Hematopoietic multipotent progenitor cell treated with erythropoietin and hydrocortisone succinate and interleukin-3 and kit ligand, for 8 days (in vitro differentiated cells): ENCODE data around the gene PPM1B.

Experiments
- DNase-seq: peaks from one replicate; pipeline ENCODE4 v3.0.0-alpha.2; 2015

Gene PPM1B

GRCh38 chr2:44267269-44267795 lies 98.7 kb downstream of the PPM1B start:
- DNase-seq = no peak

GRCh38 chr2:44267796-44268648 lies 99.3 kb downstream of the PPM1B start:
- DNase-seq = no peak

DNA sequence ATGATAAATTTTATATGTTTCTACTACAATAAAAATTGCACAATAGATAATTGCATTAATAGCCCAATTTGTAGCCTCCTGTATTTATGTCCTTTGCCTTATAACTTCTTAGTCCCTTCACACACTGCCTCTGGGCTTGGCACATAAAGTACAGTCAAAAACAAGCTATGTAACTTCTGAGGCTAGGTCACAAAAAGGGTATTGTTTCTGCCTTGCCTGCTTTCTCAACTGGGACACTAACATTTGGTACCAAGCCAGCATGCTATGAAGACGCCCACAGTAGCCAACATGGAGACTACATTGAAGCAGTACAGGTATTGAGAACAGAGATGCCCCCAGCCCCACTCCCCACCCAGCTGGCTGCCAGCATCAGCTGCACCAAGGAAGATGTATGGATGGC lies 101.2 kb downstream of the PPM1B start:
- no peak for DNase-seq

DNA sequence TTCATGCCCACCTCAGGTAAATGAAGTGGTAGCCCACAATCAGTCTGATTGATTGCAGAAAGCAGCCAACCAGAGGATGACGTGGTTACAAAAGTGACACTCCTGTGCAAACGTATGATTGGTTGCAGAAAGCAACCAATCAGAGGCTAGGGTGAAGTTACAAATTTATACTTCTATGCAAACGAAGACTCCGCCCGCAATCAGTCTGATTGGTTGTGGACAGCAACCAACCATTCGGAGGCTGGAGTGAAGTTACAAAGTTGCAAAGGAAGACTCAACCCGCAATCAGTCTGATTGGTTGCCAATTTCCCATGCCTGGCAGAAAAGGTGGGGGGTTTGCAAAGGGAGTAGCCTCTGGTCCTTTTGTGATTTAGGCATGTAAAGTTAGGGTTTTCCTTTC lies 102.6 kb downstream of the PPM1B start:
- DNase-seq = no peak

DNA sequence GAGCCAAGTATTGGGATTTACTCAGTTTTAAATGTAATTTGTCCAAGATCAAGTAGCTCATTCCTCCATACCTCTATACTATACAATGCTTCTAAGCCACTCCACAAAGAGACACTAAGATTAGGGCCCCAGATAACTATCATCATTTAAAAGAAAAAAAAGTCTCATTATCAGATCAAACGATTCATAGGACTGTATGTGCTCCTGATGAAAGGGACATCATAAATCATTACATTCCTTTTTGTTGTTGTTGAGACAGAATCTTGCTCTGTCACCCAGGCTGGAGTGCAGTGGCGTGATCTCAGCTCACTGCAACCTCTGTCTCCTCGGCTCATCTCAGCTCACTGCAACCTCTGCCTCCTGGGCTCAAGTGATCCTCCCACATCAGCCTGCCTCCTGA lies 104.4 kb downstream of the PPM1B start:
- DNase-seq = no peak

DNA sequence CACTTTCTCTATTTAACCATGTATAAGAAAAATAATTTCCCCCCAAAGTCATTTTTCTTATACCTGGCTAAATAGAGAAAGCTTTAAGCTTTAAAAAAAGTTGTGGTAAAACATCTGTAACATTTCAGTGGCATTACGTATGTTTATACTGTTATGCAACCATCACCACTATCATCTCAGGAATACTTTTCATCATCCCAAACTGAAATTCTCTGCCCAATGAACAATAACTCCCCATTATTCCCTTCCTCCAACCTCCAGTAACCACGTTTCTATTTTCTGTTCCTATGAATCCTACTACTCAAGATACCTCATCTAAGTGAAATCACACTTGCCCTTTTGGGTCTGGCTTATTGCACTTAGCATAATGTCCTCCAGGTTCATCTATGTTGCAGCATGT lies 104.9 kb downstream of the PPM1B start:
- no peak for DNase-seq

DNA sequence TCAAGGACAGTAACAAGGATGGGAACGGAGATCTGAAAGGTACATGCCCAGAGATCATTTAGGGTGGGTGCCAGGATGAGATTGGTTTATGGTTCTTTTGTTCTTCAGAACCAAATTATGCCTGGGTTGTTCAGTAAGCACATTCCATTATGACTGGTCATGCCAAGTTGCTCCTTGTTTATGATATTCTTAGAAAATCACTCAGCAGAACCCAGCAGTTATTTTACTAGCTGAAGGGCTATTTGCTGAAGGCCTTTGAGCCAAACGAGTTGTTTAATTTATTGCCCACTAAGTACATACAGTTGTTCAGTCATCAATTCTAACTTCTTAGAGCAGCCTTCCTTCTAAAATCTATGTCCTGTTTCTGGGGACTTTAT lies 107.2 kb downstream of the PPM1B start:
- DNase-seq = no peak

DNA sequence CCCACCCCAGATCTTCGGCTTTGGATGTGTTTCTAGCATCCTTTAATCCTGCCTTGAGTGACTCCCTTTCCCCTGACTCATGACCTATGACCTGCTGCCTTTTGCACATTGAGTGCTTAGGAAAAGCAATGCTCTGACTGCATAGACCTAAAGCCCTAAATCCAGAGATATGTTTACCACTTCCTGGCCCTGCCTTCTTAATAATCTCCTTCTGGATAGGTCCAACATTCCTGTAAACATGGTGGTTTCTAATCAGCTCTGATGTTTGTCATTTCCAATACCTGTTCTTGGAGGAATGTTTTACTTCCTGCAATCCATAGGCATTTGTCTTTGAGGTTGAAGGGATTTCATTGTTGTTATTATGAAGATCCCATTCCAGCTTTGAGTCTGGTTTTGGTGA lies 108.9 kb downstream of the PPM1B start:
- DNase-seq = no peak

GRCh38 chr2:44280869-44281268 lies 112.2 kb downstream of the PPM1B start:
- DNase-seq = no peak
